Ascending aorta (tissue), 2 donors: ENCODE data around the gene TRPM6. TPM values are rescaled to one million over a fixed set of nuclear protein-coding genes. Genes with fewer than 3 reads are reported as not detected.
"Not testable (repeated sequence)": the region's sequence is repeated elsewhere in the genome, so short reads cannot be mapped to it uniquely, and the experiment has no call there.

Experiments used
- DNase-seq, 2 donors: peaks; one replicate each; pipeline ENCODE4 v3.0.0-alpha.2; 2019; ENCODE audit warnings: low spot score in 2 of 2
- H3K27ac ChIP-seq, 2 donors: fragments of 200-600 bp; sonication (generic); one replicate each; pipeline ENCODE4 v1.5.1; 2016 to 2017; ENCODE audit warnings: mild to moderate bottlenecking in 1 of 2
- H3K27me3 ChIP-seq: fragments of 200-600 bp; sonication (generic); one replicate; pipeline ENCODE4 v1.5.1; 2017
- H3K36me3 ChIP-seq, 2 donors: fragments of 200-600 bp; sonication (generic); one replicate each; pipeline ENCODE4 v1.5.1; 2016
- H3K4me1 ChIP-seq, 2 donors: fragments of 200-600 bp; sonication (generic); one replicate each; pipeline ENCODE4 v1.5.1; 2016 to 2017; ENCODE audit warnings: mild to moderate bottlenecking in 1 of 2
- H3K4me3 ChIP-seq, 2 donors: fragments of 200-600 bp; sonication (generic); one replicate each; pipeline ENCODE4 v1.5.1; 2016 to 2017; ENCODE audit warnings: mild to moderate bottlenecking in 1 of 2
- H3K9me3 ChIP-seq, 2 donors: fragments of 200-600 bp; sonication (generic); one replicate each; pipeline ENCODE4 v1.5.1; 2016
- intact Hi-C: fragments of 100-400 bp; cut with DNase I; formaldehyde crosslinking; loops from one replicate; pipeline ENCODE4 v1.15.1; 2023
- total RNA-seq: library from RNA; depleted of rRNA; stranded (reverse); fragments of >200 nt; gene quantifications from one replicate; pipeline ENCODE4 v1.1.0, GENCODE V29; 2016
- TF ChIP-seq, protein P1 (sequence below), 3 experiments: fragments of 200-600 bp in 2 of 3; fragments of 450-650 bp in 1 of 3; sonication (generic) in 2 of 3; IDR thresholded peaks; one replicate each; pipeline ENCODE4 v1.5.1; 2016 to 2019; ENCODE audit warnings: antibody characterized with exemption in 3 of 3, mild to moderate bottlenecking in 1 of 3, moderate library complexity in 1 of 3

The TRPM6 gene
- total RNA-seq, 1 donor from 2014 or later = 0.96 TPM

DNA sequence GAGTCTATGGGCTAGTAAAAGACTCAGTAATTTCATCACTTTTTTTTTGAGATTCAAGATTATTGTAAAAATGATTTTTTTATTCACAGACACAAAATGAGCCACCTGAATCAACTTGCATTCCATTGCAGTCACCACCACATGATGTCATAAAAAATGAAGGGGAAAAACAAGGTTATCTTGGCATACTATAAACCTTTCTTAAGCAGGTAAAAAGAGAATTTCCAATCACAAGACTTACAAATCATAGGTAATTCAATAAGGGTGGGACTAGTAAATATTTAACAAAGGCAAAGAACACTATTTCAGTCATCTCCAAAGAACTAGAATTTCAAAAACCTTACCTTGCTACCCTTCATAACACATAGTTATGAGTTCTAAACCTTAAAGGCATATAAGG, 30.7 kb downstream of the TRPM6 start:
- Histone ChIP-seq H3K36me3 (no peaks in the 10 kb centered on the region), H3K9me3 (no peaks in the 10 kb centered on the region), H3K4me3 (no peak overlapping the region), H3K27ac (no peak overlapping the region), H3K4me1 (no peaks in the 10 kb centered on the region), H3K27me3 (no peaks in the 10 kb centered on the region)
- intact Hi-C loops = no loop called here
- DNase-seq = no peak
- TF ChIP-seq, protein P1, sequence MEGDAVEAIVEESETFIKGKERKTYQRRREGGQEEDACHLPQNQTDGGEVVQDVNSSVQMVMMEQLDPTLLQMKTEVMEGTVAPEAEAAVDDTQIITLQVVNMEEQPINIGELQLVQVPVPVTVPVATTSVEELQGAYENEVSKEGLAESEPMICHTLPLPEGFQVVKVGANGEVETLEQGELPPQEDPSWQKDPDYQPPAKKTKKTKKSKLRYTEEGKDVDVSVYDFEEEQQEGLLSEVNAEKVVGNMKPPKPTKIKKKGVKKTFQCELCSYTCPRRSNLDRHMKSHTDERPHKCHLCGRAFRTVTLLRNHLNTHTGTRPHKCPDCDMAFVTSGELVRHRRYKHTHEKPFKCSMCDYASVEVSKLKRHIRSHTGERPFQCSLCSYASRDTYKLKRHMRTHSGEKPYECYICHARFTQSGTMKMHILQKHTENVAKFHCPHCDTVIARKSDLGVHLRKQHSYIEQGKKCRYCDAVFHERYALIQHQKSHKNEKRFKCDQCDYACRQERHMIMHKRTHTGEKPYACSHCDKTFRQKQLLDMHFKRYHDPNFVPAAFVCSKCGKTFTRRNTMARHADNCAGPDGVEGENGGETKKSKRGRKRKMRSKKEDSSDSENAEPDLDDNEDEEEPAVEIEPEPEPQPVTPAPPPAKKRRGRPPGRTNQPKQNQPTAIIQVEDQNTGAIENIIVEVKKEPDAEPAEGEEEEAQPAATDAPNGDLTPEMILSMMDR (IDR thresholded peaks at IDR 0.05) = no peak

DNA sequence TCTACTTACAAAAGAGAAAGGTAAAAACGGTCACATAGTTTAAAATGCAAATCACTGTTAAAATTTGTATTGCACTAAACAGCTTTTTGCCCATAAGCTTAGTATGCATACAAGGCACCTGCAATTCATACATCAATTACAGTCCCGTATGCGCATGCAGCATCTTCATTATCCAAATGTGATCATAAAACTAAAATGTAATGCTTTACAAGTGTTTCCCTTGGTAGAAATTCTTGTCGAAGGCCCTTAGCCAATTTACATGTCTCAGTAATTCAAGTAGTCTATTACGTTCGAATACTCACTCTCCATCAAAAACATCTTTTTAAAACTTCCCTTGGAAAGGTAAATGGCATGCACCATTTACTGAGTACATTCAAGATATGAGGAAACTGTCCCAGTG, 32.6 kb downstream of the TRPM6 start:
- no peak overlapping the region for H3K27ac ChIP-seq
- no peaks in the 10 kb centered on the region for H3K4me1 ChIP-seq
- TF ChIP-seq, protein P1 (IDR thresholded peaks at IDR 0.05) = no peak
- H3K36me3 ChIP-seq = no peaks in the 10 kb centered on the region
- intact Hi-C loops = no loop called here
- no peak for DNase-seq
- no peak overlapping the region for H3K4me3 ChIP-seq
- no peaks in the 10 kb centered on the region for H3K27me3 ChIP-seq
- H3K9me3 ChIP-seq = no peaks in the 10 kb centered on the region

DNA sequence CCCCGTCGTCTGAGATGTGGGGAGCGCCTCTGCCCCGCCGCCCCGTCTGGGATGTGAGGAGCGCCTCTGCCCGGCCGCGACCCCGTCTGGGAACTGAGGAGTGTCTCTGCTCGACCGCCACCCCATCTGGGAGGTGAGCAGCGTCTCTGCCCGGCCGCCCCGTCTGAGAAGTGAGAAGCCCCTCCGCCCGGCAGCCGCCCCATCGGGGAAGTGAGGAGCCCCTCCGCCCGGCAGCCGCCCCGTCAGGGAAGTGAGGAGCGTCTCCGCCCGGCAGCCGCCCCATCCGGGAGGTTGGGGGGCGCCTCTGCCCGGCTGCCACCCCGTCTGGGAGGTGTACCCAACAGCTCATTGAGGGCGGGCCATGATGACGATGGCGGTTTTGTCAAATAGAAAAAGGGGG, 34.7 kb downstream of the TRPM6 start:
- DNase-seq, H3K27me3 ChIP-seq, H3K4me3 ChIP-seq, H3K27ac ChIP-seq, H3K9me3 ChIP-seq, intact Hi-C loops, H3K36me3 ChIP-seq, H3K4me1 ChIP-seq: not testable (repeated sequence)

DNA sequence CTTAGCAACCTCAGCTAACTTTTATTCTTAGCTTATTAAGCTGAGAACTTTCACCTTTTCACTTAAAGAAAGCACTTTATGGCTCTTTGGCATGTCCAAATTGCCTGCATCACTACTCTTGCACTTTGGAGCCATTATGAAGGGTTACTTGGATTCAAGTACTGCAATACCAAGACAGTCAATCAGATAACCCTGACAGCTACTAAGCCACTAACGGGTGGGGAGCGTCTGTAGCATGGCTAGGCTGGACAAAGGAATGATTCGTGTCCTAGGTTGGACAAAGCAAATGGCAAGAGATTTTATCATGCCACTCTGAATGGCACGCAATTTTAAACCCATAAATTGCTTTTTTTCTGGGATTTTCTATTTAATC, 39.6 kb downstream of the TRPM6 start:
- Histone ChIP-seq H3K27me3 (no peaks in the 10 kb centered on the region), H3K4me1 (no peaks in the 10 kb centered on the region), H3K27ac (no peak overlapping the region), H3K9me3 (no peaks in the 10 kb centered on the region), H3K4me3 (no peak overlapping the region), H3K36me3 (no peaks in the 10 kb centered on the region)
- intact Hi-C loops = no loop called here
- DNase-seq = no peak
- TF ChIP-seq, protein P1 (IDR thresholded peaks at IDR 0.05) = no peak

DNA sequence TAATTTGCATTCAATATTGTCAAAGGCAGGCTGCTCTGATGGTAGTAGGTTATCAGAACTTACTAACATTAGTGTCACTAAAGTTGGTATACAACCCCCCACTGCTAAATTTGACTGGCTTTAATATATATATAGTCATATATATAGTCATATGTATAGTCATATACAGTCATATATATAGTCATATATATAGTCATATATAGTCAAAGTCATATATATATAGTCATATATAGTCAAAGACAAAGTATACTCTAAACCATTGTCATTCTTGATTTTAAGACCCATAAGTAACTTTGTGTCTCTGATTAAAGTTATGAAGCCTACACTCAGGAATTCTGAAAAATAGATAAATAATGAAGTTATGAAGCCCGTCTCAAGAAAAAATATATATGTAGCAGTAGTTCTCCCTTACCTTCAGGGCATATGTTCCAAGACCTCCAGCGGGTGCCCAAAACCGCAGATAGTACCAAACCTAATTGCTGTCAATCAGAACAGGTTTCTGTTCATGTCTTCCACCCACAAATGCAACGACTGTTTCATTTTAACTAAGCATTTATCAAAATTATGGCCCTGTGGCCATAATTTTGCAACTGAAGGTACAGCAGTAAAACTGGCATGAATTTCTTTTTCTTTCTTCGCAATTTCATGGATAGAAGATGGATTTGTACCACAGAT, 40.1 kb downstream of the TRPM6 start:
- no peak for DNase-seq
- intact Hi-C loops = no loop called here
- Histone ChIP-seq H3K27me3 (no peaks in the 10 kb centered on the region), H3K4me1 (no peaks in the 10 kb centered on the region), H3K27ac (no peak overlapping the region), H3K4me3 (no peak overlapping the region), H3K36me3 (no peaks in the 10 kb centered on the region), H3K9me3 (no peaks in the 10 kb centered on the region)
- TF ChIP-seq, protein P1 (IDR thresholded peaks at IDR 0.05) = no peak

DNA sequence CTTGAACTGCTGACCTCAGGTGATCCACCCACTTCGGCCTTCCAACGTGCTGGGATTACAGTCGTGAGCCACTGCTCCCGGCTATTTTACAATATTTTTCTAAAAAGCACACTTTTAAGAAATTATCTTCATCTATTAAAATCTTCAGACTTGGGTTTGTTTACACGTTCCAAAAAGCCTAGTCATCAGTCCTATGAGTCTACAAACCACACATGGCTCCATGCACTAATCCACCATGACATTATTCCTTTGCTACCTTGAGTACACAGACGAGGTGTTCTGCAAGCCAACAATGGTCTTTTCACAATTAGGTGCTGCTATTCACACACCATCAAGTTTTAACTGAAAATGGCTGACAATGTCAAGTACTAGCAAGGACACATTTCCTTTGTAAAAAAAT, 41.0 kb downstream of the TRPM6 start:
- Histone ChIP-seq H3K27ac (no peak overlapping the region), H3K4me3 (no peak overlapping the region), H3K27me3 (no peaks in the 10 kb centered on the region), H3K4me1 (no peaks in the 10 kb centered on the region), H3K9me3 (no peaks in the 10 kb centered on the region), H3K36me3 (no peaks in the 10 kb centered on the region)
- DNase-seq = no peak
- TF ChIP-seq, protein P1 (IDR thresholded peaks at IDR 0.05) = no peak
- intact Hi-C loops = no loop called here
